Vagina (tissue), 2 donors: Measurements from ENCODE around the gene SAYSD1.

Experiments
- POLR2A ChIP-seq, 2 donors: fragments of 450-650 bp; IDR thresholded peaks; one replicate each; pipeline ENCODE4 v1.6.1; 2017; ENCODE audit warnings: antibody characterized with exemption in 2 of 2, mild to moderate bottlenecking in 2 of 2, moderate library complexity in 2 of 2
- POLR2AphosphoS5 ChIP-seq, 2 donors: sonication (generic); formaldehyde crosslinking; IDR thresholded peaks; one replicate each; pipeline ENCODE4 v1.9.0; 2017; ENCODE audit warnings: antibody characterized with exemption in 2 of 2, mild to moderate bottlenecking in 2 of 2, low read depth in 1 of 2; ENCODE audit not compliant: insufficient read depth in 1 of 2
- TF ChIP-seq, protein P1 (sequence below), 3 experiments: fragments of 450-650 bp in 2 of 3; fragments of 200-600 bp in 1 of 3; sonication (generic) in 1 of 3; IDR thresholded peaks; one replicate each; pipeline ENCODE4 v1.5.1; 2017 to 2019; ENCODE audit warnings: antibody characterized with exemption in 3 of 3, mild to moderate bottlenecking in 2 of 3, moderate library complexity in 2 of 3

DNA sequence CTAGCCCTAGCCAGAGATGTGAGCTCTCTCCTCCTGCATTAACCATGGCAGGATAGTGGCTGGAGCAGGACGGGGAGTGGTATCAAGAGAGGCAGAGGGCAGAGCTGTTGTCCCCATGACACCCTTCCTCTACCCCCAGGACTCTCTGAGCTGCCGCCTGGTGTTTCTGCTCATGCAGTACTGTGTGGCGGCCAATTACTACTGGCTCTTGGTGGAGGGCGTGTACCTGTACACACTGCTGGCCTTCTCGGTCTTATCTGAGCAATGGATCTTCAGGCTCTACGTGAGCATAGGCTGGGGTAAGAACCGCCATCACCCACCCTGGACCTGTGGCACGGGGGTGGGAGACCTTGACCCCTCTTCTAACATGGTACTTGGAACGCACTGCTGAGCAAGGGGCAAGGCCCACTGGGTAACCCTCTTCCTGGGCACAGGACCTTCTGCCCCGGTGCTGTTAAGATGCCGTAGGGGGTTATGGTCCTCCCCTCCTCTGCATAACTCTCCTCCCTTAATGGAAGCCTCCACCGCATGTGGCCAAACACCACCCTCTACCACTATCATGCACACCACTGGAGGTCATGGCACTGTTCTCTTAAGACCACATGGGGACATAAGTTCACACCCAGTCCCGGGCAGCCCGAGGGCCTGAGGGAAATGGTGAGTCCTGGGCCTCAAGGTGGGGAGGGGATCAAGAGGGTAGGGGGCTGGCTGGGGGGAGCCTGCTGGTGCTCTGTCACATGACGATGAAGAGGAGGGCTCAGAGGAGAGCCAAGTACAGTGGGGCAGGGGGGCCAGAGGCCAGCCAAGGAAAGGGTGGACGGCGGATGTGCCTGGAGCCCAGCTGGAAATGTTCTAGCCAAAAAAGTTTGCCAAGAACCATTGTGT is 41.3 kb downstream of the SAYSD1 start:
- TF ChIP-seq, protein P1, sequence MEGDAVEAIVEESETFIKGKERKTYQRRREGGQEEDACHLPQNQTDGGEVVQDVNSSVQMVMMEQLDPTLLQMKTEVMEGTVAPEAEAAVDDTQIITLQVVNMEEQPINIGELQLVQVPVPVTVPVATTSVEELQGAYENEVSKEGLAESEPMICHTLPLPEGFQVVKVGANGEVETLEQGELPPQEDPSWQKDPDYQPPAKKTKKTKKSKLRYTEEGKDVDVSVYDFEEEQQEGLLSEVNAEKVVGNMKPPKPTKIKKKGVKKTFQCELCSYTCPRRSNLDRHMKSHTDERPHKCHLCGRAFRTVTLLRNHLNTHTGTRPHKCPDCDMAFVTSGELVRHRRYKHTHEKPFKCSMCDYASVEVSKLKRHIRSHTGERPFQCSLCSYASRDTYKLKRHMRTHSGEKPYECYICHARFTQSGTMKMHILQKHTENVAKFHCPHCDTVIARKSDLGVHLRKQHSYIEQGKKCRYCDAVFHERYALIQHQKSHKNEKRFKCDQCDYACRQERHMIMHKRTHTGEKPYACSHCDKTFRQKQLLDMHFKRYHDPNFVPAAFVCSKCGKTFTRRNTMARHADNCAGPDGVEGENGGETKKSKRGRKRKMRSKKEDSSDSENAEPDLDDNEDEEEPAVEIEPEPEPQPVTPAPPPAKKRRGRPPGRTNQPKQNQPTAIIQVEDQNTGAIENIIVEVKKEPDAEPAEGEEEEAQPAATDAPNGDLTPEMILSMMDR (IDR thresholded peaks at IDR 0.05), result no peak
- TF ChIP-seq POLR2AphosphoS5 (IDR thresholded peaks at IDR 0.05; ENCODE audit: insufficient read depth in 1 of 2, low read depth in 1 of 2) (no peak), POLR2A (IDR thresholded peaks at IDR 0.05) (no peak)
